HepG2 (cell line): ENCODE data around the gene NCOA7. TPM values are rescaled to one million over a fixed set of nuclear protein-coding genes. Genes with fewer than 3 reads are reported as not detected.

Experiments
- ARNTL ChIP-seq: sonication (generic); formaldehyde crosslinking; IDR thresholded peaks from 2 replicates; pipeline ENCODE4 v1.4.0; 2020; ENCODE audit warnings: mild to moderate bottlenecking, missing genetic modification reagents
- BCL6 ChIP-seq: IDR thresholded peaks from 2 replicates; pipeline ENCODE4 v1.6.1; 2016; ENCODE audit warnings: missing genetic modification reagents, missing compliant biosample characterization
- BORCS8-MEF2B ChIP-seq: sonication (generic); formaldehyde crosslinking; IDR thresholded peaks from 2 replicates; pipeline ENCODE4 v1.8.0; 2022; ENCODE audit warnings: mild to moderate bottlenecking, missing genetic modification reagents
- ELF3 ChIP-seq: IDR thresholded peaks from 2 replicates; pipeline ENCODE4 v1.6.1; 2016; ENCODE audit warnings: missing genetic modification reagents, missing compliant biosample characterization
- KLF16 ChIP-seq, 2 experiments: sonication (generic) in 1 of 2; formaldehyde crosslinking in 1 of 2; IDR thresholded peaks; 2 replicates each; pipeline versions ENCODE4 v1.6.1 to v1.8.0; 2016 to 2023; ENCODE audit warnings: missing genetic modification reagents in 2 of 2, missing compliant biosample characterization in 1 of 2
- MXD4 ChIP-seq: IDR thresholded peaks from 2 replicates; pipeline ENCODE4 v1.6.1; 2016; ENCODE audit warnings: mild to moderate bottlenecking, missing biosample characterization, missing genetic modification reagents
- POLR2G ChIP-seq: fragments of 200-400 bp; formaldehyde crosslinking; IDR thresholded peaks from 2 replicates; pipeline ENCODE4 v1.6.1; 2018; ENCODE audit warnings: mild to moderate bottlenecking, low read depth, low read length, moderate library complexity
- RBFOX2 ChIP-seq: fragments of 200-400 bp; formaldehyde crosslinking; IDR thresholded peaks from 2 replicates; pipeline ENCODE4 v1.6.1; 2017; ENCODE audit warnings: low read depth, mild to moderate bottlenecking, low read length
- ZFP41 ChIP-seq: sonication (generic); formaldehyde crosslinking; IDR thresholded peaks from 2 replicates; pipeline ENCODE4 v1.4.0; 2020; ENCODE audit warnings: mild to moderate bottlenecking, missing genetic modification reagents, borderline replicate concordance
- polyA plus RNA-seq, 8 experiments: library from polyadenylated mRNA; depleted of rRNA in 3 of 8; stranded (reverse) in 7 of 8; unstranded in 1 of 8; fragments of >200 nt; fragmentation: Illumina TruSeq in 4 of 8; extraction: Trizol in 4 of 8; gene quantifications; 2 replicates each; pipeline versions ENCODE4 v1.2.1 to v1.2.3, GENCODE V29; 2011 to 2016; ENCODE audit warnings: low read depth in 4 of 8, missing spikeins in 1 of 8, mixed read lengths in 1 of 8; ENCODE audit not compliant: insufficient read depth in 1 of 8
- total RNA-seq, 5 experiments: library from RNA; depleted of rRNA; stranded (reverse); fragments of >200 nt; fragmentation: Illumina TruSeq; extraction: Trizol; gene quantifications; 2 replicates each; pipeline ENCODE4 v1.2.3, GENCODE V29; 2016; ENCODE audit warnings: low read depth in 1 of 5
- TF ChIP-seq, protein P1 (sequence below): sonication (generic); formaldehyde crosslinking; IDR thresholded peaks from 2 replicates; pipeline ENCODE4 v1.4.0; 2020; ENCODE audit warnings: mild to moderate bottlenecking, missing genetic modification reagents
- TF ChIP-seq, protein P2 (sequence below): sonication (generic); formaldehyde crosslinking; IDR thresholded peaks from 2 replicates; pipeline ENCODE4 v1.4.0; 2020; ENCODE audit warnings: missing genetic modification reagents
- TF ChIP-seq, protein P3 (sequence below): sonication (generic); formaldehyde crosslinking; IDR thresholded peaks from 2 replicates; pipeline ENCODE4 v1.8.0; 2022; ENCODE audit warnings: missing genetic modification reagents, mild to moderate bottlenecking, borderline replicate concordance
- TF ChIP-seq, protein P4 (sequence below): sonication (generic); formaldehyde crosslinking; IDR thresholded peaks from 2 replicates; pipeline ENCODE4; 2020; ENCODE audit warnings: missing genetic modification reagents, mild to moderate bottlenecking, borderline replicate concordance

NCOA7 gene
- total and polyA plus RNA-seq, 2 of the 13 experiments (the other 11 are each of a cell fraction or from before 2014, with no cell fraction given) = 13.6 to 20.8 TPM

DNA sequence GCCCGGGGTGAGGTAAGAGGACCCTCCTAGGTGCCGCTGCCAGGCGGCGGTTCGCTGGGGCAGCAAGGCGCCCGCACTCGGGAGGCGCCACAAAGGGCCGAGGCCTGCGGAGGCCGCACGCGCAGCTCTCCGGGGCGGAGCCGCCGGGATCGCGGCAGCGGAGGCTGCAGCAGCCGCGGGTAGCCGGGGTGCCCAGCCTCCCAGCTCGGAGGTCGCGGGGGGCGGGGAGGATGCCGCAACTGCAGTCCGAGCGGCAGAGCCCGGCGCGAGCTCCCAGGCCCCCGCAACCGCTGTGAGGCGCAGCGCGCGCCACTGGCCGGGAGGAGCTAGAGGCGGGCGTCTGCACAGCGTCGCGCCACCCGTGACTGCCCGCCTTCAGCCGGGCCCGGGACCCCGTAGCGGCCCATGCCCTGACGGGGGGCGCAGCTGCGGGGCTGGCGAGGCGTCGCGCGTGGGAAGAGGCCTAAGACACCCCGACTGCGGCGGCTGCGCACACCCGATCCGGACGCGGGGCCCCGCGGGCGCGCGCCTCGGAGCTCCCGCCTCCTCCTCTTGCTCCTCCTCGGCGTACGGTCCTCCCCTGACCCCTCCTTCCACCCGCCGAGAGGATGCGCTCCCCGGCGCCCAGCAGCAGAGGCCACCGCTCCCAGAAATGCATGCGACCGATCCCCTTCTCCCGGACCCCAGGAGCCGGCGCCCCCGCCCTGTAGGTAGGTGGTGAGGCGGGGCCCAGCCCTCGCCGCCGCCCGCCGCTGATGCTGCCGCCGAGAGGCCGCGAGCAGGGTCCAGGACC is at the start of gene NCOA7 (continued):
- TF ChIP-seq, protein P1, sequence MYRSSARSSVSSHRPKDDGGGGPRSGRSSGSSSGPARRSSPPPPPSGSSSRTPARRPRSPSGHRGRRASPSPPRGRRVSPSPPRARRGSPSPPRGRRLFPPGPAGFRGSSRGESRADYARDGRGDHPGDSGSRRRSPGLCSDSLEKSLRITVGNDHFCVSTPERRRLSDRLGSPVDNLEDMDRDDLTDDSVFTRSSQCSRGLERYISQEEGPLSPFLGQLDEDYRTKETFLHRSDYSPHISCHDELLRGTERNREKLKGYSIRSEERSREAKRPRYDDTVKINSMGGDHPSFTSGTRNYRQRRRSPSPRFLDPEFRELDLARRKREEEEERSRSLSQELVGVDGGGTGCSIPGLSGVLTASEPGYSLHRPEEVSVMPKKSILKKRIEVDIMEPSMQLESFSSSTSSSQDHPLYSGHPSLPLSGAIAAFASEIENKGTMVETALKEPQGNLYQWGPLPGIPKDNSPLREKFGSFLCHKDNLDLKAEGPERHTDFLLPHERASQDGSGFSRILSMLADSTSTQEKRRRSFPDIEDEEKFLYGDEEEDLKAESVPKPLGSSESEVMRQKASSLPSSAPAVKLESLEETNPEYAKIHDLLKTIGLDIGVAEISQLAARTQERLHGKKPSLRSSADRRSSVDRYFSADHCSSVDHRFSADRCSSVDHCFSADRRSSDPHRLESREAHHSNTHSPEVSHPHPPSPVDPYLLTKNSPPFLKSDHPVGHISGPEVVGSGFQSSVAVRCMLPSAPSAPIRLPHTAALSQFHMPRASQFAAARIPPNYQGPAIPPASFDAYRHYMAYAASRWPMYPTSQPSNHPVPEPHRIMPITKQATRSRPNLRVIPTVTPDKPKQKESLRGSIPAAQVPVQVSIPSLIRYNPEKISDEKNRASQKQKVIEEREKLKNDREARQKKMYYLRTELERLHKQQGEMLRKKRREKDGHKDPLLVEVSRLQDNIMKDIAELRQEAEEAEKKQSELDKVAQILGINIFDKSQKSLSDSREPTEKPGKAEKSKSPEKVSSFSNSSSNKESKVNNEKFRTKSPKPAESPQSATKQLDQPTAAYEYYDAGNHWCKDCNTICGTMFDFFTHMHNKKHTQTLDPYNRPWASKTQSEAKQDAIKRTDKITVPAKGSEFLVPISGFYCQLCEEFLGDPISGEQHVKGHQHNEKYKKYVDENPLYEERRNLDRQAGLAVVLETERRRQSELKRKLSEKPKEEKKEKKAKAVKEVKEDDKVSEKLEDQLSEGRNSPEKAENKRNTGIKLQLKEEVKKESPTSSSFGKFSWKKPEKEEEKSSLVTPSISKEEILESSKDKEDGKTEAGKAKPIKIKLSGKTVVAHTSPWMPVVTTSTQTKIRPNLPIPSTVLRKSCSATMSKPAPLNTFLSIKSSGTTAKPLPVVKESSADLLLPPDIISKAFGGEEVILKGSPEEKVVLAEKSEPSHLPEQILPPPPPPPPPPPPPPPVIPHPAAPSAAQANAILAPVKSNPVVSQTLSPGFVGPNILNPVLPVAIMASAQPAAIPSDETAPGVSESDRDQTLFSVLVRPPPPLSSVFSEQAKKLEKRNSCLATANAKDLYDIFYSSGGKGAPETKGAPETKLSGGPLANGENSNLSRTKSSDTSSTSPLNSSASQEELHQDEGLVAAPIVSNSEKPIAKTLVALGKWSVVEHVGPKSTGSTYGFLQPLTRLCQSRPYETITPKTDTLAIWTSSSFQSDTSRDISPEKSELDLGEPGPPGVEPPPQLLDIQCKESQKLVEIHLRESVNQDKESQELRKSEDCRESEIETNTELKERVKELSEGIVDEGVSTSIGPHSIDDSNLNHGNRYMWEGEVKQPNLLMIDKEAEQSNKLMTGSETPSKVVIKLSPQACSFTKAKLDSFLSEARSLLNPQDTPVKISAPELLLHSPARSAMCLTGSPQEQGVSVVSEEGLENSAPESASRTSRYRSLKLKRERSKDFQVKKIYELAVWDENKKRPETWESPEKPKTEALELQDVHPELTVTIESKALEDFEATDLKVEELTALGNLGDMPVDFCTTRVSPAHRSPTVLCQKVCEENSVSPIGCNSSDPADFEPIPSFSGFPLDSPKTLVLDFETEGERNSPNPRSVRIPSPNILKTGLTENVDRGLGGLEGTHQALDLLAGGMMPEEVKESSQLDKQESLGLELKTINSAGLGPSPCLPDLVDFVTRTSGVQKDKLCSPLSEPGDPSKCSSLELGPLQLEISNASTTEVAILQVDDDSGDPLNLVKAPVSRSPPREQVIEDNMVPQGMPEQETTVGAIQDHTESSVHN (CRISPR knock-in tag) = no peak
- TF ChIP-seq ZFP41 (CRISPR knock-in tag) (peak; percentile 18; the same call in 1 of the 2 replicates), RBFOX2 (peak; percentile 98), POLR2G (peak; percentile 82), ELF3 (CRISPR knock-in tag) (peak; percentile 10; the same call in 1 of the 2 replicates), ARNTL (peak; percentile 52; the same call in 1 of the 2 replicates), KLF16 (CRISPR knock-in tag; IDR thresholded peaks at IDR 0.05) (no peak), BCL6 (CRISPR knock-in tag) (peak; percentile 26; the same call in 1 of the 2 replicates), BORCS8-MEF2B (CRISPR knock-in tag) (peak; percentile 55), MXD4 (peak; percentile 35; the same call in 1 of the 2 replicates)
- TF ChIP-seq, protein P2, sequence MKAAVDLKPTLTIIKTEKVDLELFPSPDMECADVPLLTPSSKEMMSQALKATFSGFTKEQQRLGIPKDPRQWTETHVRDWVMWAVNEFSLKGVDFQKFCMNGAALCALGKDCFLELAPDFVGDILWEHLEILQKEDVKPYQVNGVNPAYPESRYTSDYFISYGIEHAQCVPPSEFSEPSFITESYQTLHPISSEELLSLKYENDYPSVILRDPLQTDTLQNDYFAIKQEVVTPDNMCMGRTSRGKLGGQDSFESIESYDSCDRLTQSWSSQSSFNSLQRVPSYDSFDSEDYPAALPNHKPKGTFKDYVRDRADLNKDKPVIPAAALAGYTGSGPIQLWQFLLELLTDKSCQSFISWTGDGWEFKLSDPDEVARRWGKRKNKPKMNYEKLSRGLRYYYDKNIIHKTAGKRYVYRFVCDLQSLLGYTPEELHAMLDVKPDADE (CRISPR knock-in tag) = peak; percentile 64; the same call in 1 of the 2 replicates
- TF ChIP-seq, protein P3, sequence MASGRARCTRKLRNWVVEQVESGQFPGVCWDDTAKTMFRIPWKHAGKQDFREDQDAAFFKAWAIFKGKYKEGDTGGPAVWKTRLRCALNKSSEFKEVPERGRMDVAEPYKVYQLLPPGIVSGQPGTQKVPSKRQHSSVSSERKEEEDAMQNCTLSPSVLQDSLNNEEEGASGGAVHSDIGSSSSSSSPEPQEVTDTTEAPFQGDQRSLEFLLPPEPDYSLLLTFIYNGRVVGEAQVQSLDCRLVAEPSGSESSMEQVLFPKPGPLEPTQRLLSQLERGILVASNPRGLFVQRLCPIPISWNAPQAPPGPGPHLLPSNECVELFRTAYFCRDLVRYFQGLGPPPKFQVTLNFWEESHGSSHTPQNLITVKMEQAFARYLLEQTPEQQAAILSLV = no peak
- TF ChIP-seq, protein P4, sequence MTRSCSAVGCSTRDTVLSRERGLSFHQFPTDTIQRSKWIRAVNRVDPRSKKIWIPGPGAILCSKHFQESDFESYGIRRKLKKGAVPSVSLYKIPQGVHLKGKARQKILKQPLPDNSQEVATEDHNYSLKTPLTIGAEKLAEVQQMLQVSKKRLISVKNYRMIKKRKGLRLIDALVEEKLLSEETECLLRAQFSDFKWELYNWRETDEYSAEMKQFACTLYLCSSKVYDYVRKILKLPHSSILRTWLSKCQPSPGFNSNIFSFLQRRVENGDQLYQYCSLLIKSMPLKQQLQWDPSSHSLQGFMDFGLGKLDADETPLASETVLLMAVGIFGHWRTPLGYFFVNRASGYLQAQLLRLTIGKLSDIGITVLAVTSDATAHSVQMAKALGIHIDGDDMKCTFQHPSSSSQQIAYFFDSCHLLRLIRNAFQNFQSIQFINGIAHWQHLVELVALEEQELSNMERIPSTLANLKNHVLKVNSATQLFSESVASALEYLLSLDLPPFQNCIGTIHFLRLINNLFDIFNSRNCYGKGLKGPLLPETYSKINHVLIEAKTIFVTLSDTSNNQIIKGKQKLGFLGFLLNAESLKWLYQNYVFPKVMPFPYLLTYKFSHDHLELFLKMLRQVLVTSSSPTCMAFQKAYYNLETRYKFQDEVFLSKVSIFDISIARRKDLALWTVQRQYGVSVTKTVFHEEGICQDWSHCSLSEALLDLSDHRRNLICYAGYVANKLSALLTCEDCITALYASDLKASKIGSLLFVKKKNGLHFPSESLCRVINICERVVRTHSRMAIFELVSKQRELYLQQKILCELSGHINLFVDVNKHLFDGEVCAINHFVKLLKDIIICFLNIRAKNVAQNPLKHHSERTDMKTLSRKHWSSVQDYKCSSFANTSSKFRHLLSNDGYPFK (CRISPR knock-in tag) = 0 out of 2 replicates have a peak, but pooled peaks have one; percentile 83
